Right atrium auricular region (tissue), 2 donors: Measurements from ENCODE around the gene RNU11. TPM values are rescaled to one million over a fixed set of nuclear protein-coding genes. Genes with fewer than 3 reads are reported as not detected.
A peak's percentile ranks its signal among the peaks of the same experiment; 100 is the strongest.
"Not testable (repeated sequence)": the region's sequence is repeated elsewhere in the genome, so short reads cannot be mapped to it uniquely, and the experiment has no call there.

Experiments used
- DNase-seq: peaks from one replicate; pipeline ENCODE4 v3.0.0-alpha.2; 2019; ENCODE audit warnings: low spot score
- H3K27ac ChIP-seq, 2 donors: fragments of 200-600 bp; sonication (generic); 1 replicate in 1 of 2; 2 replicates in 1 of 2; pipeline ENCODE4 v1.5.1; 2016 to 2019
- H3K27me3 ChIP-seq, 2 donors: fragments of 200-600 bp; sonication (generic); one replicate each; pipeline versions ENCODE4 v1.5.1 to v1.6.0; 2017 to 2019
- H3K36me3 ChIP-seq: fragments of 200-600 bp; sonication (generic); one replicate; pipeline ENCODE4 v1.5.1; 2016
- H3K4me1 ChIP-seq, 2 donors: fragments of 200-600 bp; sonication (generic); one replicate each; pipeline versions ENCODE4 v1.5.1 to v1.6.0; 2017 to 2019
- H3K4me3 ChIP-seq, 2 donors: fragments of 200-600 bp; sonication (generic); 1 replicate in 1 of 2; 2 replicates in 1 of 2; pipeline ENCODE4 v1.5.1; 2017 to 2019; ENCODE audit warnings: mild to moderate bottlenecking in 1 of 2, moderate library complexity in 1 of 2
- H3K9me3 ChIP-seq, 2 donors: fragments of 200-600 bp; sonication (generic); one replicate each; pipeline ENCODE4 v1.5.1; 2019
- CTCF ChIP-seq, 2 donors: fragments of 200-600 bp; sonication (generic); IDR thresholded peaks; one replicate each; pipeline ENCODE4 v1.5.1; 2019; ENCODE audit warnings: antibody characterized with exemption in 2 of 2
- total RNA-seq, 2 donors: library from RNA; depleted of rRNA; stranded (reverse); fragments of >200 nt; gene quantifications; one replicate each; pipeline ENCODE4 v1.1.0, GENCODE V29; 2016

RNU11 gene
- total RNA-seq, 2 donors from 2014 or later: not detected

DNA sequence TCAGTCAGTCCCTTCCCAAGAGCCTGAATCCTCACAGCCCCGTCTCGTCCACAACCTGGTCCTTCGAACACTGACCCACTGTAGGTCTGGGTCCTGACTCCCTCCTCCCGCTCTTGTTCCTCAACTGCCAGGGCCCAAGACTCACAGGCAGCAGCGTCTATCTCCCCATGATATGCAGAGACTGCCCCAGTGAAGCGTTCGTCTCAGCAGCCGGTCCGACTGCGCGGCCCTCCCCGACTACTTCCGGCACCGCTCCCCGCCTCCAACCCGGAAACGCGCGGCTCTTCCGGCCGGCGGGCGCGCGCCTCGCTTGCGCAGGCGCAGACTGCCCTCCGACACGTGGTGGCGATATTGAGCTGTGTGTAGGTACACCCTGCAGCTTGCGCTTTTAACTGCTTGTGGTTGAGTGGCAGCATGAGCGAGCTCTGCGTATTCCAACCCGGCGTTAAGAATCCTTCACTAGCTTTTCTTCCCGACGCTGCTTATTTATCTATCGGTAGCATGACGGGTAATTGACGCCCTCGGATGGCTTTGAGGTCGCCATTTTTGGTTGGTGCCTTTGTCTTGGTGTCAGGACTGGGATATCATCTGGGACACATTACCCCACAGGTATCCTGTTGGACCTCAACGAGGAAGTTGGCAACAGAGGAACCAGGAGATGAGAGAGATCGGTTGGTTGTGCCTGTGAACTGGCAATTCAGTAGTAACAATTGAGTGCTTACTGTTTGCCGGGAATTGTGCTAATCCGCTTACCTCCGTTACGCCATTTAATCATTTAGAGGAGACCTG, 5.4 kb upstream of the RNU11 start, which contains the start of gene TAF12:
Gene TAF12 (minus strand): TSS at position 221 of the 789 bp plus-strand sequence. CDS start 20,986 bp downstream, outside the sequence.
- peak in 1 of 2 donors; percentile 67 for TF ChIP-seq CTCF (IDR thresholded peaks at IDR 0.05)
- H3K27me3 ChIP-seq: no peaks in the 10 kb centered on the region
- no peaks in the 10 kb centered on the region for H3K36me3 ChIP-seq
- DNase-seq: peak; percentile 92
- H3K9me3 ChIP-seq: no peaks in the 10 kb centered on the region
- peak within 1 kb of the TSS; percentile 90 to 95 for H3K27ac ChIP-seq
- H3K4me1 ChIP-seq: peaks cover 0 to 39% of the 10 kb centered on the region in 2 donors
- H3K4me3 ChIP-seq: peak within 1 kb of the TSS; percentile 82 to 87

GRCh38 chr1:28644494-28644893, 3.9 kb upstream of the RNU11 start:
- Histone ChIP-seq H3K9me3 (no peaks in the 10 kb centered on the region), H3K4me3 (no peak overlapping the region), H3K36me3 (no peaks in the 10 kb centered on the region), H3K4me1 (peaks cover 0 to 48% of the 10 kb centered on the region in 2 donors), H3K27ac (peak overlapping the region; percentile 90 to 95), H3K27me3 (no peaks in the 10 kb centered on the region)
- TF ChIP-seq CTCF (IDR thresholded peaks at IDR 0.05): no peak
- DNase-seq: no peak

DNA sequence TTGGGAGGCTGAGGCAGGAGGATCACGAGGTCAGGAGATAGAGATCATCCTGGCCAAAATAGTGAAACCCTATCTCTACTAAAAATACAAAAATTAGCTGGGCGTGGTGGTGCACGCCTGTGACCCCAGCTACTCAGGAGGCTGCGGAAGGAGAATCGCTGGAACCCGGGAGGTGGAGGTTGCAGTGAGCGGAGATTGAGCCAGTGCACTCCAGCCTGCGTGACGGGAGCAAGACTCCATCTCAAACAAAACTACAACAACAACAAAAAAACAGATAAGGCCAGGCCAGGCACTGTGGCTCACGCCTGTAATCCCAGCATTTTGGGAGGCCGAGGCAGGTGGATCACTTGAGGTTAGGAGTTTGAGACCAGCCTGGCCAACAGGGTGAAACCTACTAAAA, 3.0 kb upstream of the RNU11 start:
- not testable (repeated sequence) for H3K27me3 ChIP-seq, DNase-seq, H3K9me3 ChIP-seq, H3K36me3 ChIP-seq, H3K27ac ChIP-seq, H3K4me3 ChIP-seq
- peaks cover 0 to 48% of the 10 kb centered on the region in 2 donors for H3K4me1 ChIP-seq

- H3K27ac ChIP-seq: peak overlapping the region in 1 of 2 donors; percentile 22
- no peaks in the 10 kb centered on the region for H3K27me3 ChIP-seq
- H3K4me3 ChIP-seq: no peak overlapping the region
- peaks cover 0 to 44% of the 10 kb centered on the region in 2 donors for H3K4me1 ChIP-seq
- no peak for TF ChIP-seq CTCF (IDR thresholded peaks at IDR 0.05)
- no peak for DNase-seq
- H3K9me3 ChIP-seq: no peaks in the 10 kb centered on the region
- H3K36me3 ChIP-seq: no peaks in the 10 kb centered on the region
These were observed 2.4 kb upstream of the RNU11 start for GRCh38 chr1:28646040-28646439.

GRCh38 chr1:28648008-28648473, 359 bp upstream of the RNU11 start:
- H3K27ac ChIP-seq: peak overlapping the region; percentile 88 to 90
- H3K36me3 ChIP-seq: no peaks in the 10 kb centered on the region
- no peak for TF ChIP-seq CTCF (IDR thresholded peaks at IDR 0.05)
- peak overlapping the region; percentile 27 to 46 for H3K4me3 ChIP-seq
- H3K4me1 ChIP-seq: peaks cover 0 to 31% of the 10 kb centered on the region in 2 donors
- no peaks in the 10 kb centered on the region for H3K9me3 ChIP-seq
- DNase-seq: peak; percentile 91
- H3K27me3 ChIP-seq: no peaks in the 10 kb centered on the region

DNA sequence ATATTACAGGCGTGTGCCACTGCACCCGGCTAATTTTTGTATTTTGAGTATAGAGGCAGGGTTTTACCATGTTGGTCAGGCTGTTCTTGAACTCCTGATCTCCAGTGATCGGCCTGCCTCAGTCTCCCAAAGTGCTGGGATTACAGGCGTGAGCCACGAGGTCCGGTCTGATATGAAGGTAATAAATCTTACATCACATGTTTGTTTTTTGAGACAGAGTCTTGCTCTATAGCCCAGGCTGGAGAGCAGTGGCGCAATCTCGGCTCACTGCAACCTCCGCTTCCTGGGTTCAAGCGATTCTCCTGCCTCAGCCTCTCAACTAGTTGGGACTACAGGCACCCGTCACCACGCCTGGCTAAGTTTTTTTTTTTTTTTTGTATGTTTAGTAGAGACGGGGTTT, 4.7 kb downstream of the RNU11 start:
- H3K36me3 ChIP-seq, H3K27me3 ChIP-seq, H3K4me1 ChIP-seq, H3K4me3 ChIP-seq, H3K9me3 ChIP-seq, H3K27ac ChIP-seq, DNase-seq: not testable (repeated sequence)
